OCI-LY3 (cell line): ENCODE results near the gene AATF.

ENCODE experiments used
- H2AFZ ChIP-seq: fragments of 200-600, 300-600 bp; shearing (Covaris generic); 2 replicates; pipeline ENCODE4 v1.6.0; 2014; ENCODE audit warnings: antibody characterized with exemption, low read depth, low read length
- H3K27ac ChIP-seq: fragments of 200-600, 300-600 bp; sonication (generic); 2 replicates; pipeline ENCODE4 v1.5.1; 2014; ENCODE audit warnings: mild to moderate bottlenecking, low read length, moderate library complexity, mixed read lengths
- H3K27me3 ChIP-seq: fragments of 200-600, 300-600 bp; sonication (generic); 2 replicates; pipeline ENCODE4 v1.6.1; 2014; ENCODE audit warnings: low read depth, low read length, mixed read lengths
- H3K36me3 ChIP-seq: fragments of 200-600, 300-600 bp; sonication (generic); replicated peaks from 2 replicates; pipeline ENCODE3; 2014; ENCODE audit warnings: low read depth, low read length, mixed read lengths
- H3K4me1 ChIP-seq: fragments of 300-600, 200-600 bp; sonication (generic); 2 replicates; pipeline ENCODE4 v1.6.1; 2014; ENCODE audit warnings: low read length, mixed read lengths
- H3K4me2 ChIP-seq: fragments of 200-600, 300-600 bp; sonication (generic); 2 replicates; pipeline ENCODE4 v1.6.1; 2014; ENCODE audit warnings: low read length, mixed read lengths
- H3K4me3 ChIP-seq: fragments of 300-600, 200-600 bp; sonication (generic); 2 replicates; pipeline ENCODE4 v1.5.1; 2014; ENCODE audit warnings: antibody characterized with exemption, mild to moderate bottlenecking, low read length, moderate library complexity
- H3K79me2 ChIP-seq: fragments of 300-600, 200-600 bp; shearing (Covaris generic); 2 replicates; pipeline ENCODE4 v1.6.1; 2014; ENCODE audit warnings: mild to moderate bottlenecking, low read length, mixed read lengths
- H3K9ac ChIP-seq: fragments of 300-600, 200-600 bp; shearing (Covaris generic); 2 replicates; pipeline ENCODE4 v1.6.0; 2014; ENCODE audit warnings: mild to moderate bottlenecking, low read length, moderate library complexity
- H3K9me3 ChIP-seq: fragments of 200-600, 300-600 bp; shearing (Covaris generic); 2 replicates; pipeline ENCODE4 v1.6.1; 2014; ENCODE audit warnings: low read length, mixed read lengths; ENCODE audit not compliant: insufficient read depth
- H4K20me1 ChIP-seq: fragments of 200-600, 300-600 bp; sonication (generic); 2 replicates; pipeline ENCODE4 v1.6.1; 2016; ENCODE audit warnings: low read length, mixed read lengths; ENCODE audit not compliant: insufficient read depth
- CTCF ChIP-seq: fragments of 200-600, 300-600 bp; sonication (generic); IDR thresholded peaks from 2 replicates; pipeline ENCODE4 v1.5.1; 2014; ENCODE audit warnings: antibody characterized with exemption, low read length, low read depth
- EZH2phosphoT487 ChIP-seq: fragments of 200-600 bp; shearing (Covaris generic); IDR thresholded peaks from 2 replicates; pipeline ENCODE4 v1.6.1; 2018; ENCODE audit warnings: antibody characterized with exemption, mixed run types, low read depth

AATF gene

DNA sequence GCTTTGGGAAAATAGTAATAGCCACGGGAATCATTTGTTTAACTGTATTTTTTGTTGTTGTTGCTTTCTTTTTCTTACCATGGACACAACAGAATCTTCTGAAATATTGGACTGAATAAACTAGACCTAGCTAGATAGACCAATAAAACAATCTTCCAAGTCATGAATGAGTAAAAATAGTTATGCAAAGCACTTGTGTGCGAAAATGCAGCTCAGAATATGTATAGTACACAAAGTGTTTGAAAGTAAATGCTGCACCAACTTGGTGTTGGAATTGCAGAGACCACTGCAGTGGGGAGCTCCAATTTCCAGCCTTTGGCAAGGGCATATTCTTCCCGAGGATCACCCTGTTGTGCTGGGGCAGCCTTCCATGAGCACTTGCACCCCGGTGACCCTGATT lies 68.0 kb downstream of the AATF start:
- no peak overlapping the region for H3K4me3 ChIP-seq
- TF ChIP-seq CTCF, result no peak
- TF ChIP-seq EZH2phosphoT487, result no peak
- no peak overlapping the region for H2AFZ ChIP-seq
- H4K20me1 ChIP-seq, result peaks cover 36% of the 10 kb centered on the region
- no peak overlapping the region for H3K9ac ChIP-seq
- peaks cover 15% of the 10 kb centered on the region for H3K36me3 ChIP-seq
- H3K27ac ChIP-seq, result no peak overlapping the region
- H3K27me3 ChIP-seq, result no peaks in the 10 kb centered on the region
- H3K9me3 ChIP-seq, result no peaks in the 10 kb centered on the region
- H3K79me2 ChIP-seq, result peaks cover 21% of the 10 kb centered on the region
- no peak overlapping the region for H3K4me2 ChIP-seq
- no peaks in the 10 kb centered on the region for H3K4me1 ChIP-seq

DNA sequence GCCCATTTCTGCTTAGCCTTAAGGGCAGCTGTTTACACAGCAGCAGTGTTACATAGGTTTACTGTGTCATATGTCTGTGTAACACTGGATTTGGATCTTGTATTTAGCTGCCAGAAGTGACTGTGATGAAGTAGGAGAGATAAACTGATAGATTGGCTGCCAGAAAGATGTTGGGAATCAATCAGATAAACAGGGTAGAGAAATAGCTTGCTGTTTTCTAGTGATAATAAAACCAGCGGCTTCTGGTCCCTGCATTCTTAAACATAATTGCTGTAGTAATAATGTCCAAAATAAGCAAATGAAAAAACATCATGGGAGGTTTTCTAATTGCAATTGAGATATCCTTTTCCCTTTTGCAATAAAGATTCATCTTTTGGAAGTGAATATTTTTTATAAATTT lies 68.7 kb downstream of the AATF start:
- no peak overlapping the region for H3K4me2 ChIP-seq
- peaks cover 21% of the 10 kb centered on the region for H3K79me2 ChIP-seq
- no peaks in the 10 kb centered on the region for H3K9me3 ChIP-seq
- H3K4me3 ChIP-seq, result no peak overlapping the region
- H2AFZ ChIP-seq, result no peak overlapping the region
- H3K4me1 ChIP-seq, result no peaks in the 10 kb centered on the region
- peaks cover 33% of the 10 kb centered on the region for H4K20me1 ChIP-seq
- no peak overlapping the region for H3K27ac ChIP-seq
- TF ChIP-seq EZH2phosphoT487, result no peak
- no peak for TF ChIP-seq CTCF
- H3K36me3 ChIP-seq, result peaks cover 19% of the 10 kb centered on the region
- no peaks in the 10 kb centered on the region for H3K27me3 ChIP-seq
- no peak overlapping the region for H3K9ac ChIP-seq

DNA sequence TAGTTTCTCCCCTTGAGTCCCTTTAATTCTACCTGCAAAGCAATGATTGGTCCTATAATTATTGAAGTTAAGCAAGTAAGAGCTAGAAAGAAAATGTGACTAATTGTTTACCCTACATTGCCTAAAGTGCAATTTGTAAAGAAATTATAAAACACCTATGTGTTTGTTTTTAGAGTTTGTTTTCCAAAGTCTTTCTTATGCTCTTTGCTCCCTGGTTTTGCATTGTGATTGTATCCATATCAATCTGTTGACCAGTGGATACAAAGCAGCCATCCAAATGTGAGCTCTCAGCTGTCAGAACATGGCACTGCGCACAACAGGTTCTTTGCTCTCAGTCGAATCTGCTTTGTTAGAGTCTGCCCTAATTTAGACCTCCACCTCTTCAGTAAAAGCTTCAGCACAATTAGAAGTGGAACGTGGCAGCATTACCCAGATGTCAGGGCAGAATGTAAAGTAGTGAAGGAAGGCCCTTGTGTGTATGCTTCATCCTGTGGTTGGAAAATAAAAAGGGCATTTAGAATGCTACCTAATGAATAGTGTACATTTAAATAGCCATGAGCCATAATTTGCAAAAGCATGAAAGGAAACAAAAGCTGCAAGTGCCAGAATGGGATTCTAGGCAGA lies 70.5 kb downstream of the AATF start:
- H3K4me3 ChIP-seq, result no peak overlapping the region
- H3K27me3 ChIP-seq, result no peaks in the 10 kb centered on the region
- H3K36me3 ChIP-seq, result peaks cover 26% of the 10 kb centered on the region
- H3K27ac ChIP-seq, result no peak overlapping the region
- 0 out of 2 replicates have a peak, but pooled peaks cover 4% of the 10 kb centered on the region for H3K4me1 ChIP-seq
- TF ChIP-seq EZH2phosphoT487, result no peak
- TF ChIP-seq CTCF, result no peak
- peaks cover 29% of the 10 kb centered on the region for H4K20me1 ChIP-seq
- H3K9me3 ChIP-seq, result no peaks in the 10 kb centered on the region
- H2AFZ ChIP-seq, result no peak overlapping the region
- no peak overlapping the region for H3K4me2 ChIP-seq
- no peak overlapping the region for H3K9ac ChIP-seq
- H3K79me2 ChIP-seq, result peaks cover 18% of the 10 kb centered on the region

- Histone ChIP-seq H3K79me2 (peaks cover 14% of the 10 kb centered on the region), H3K27me3 (no peaks in the 10 kb centered on the region), H3K9ac (no peak overlapping the region), H3K36me3 (peaks cover 28% of the 10 kb centered on the region), H3K4me1 (peaks cover 7% of the 10 kb centered on the region; the same call in 1 of the 2 replicates), H4K20me1 (peaks cover 30% of the 10 kb centered on the region), H3K4me3 (no peak overlapping the region), H3K4me2 (no peak overlapping the region), H3K9me3 (no peaks in the 10 kb centered on the region), H3K27ac (no peak overlapping the region), H2AFZ (no peak overlapping the region)
- TF ChIP-seq EZH2phosphoT487 (no peak), CTCF (no peak)
Measured at GRCh38 chr17:37019741-37020129, 71.0 kb downstream of the AATF start.
